Gastrocnemius medialis (tissue), 4 donors: Measurements from ENCODE around the gene RAB22A. TPM values are rescaled to one million over a fixed set of nuclear protein-coding genes. Genes with fewer than 3 reads are reported as not detected.

Source experiments
- ATAC-seq, 2 donors: fragments of 150-250 bp; one replicate each; pipeline ENCODE4 v1.9.1; 2016
- DNase-seq, 2 donors: peaks; one replicate each; pipeline ENCODE4 v3.0.0-alpha.2; 2019
- H3K27ac ChIP-seq, 4 donors: fragments of 200-600 bp; sonication (generic); 1 replicate in 1 of 4; 2 replicates in 3 of 4; pipeline ENCODE4 v1.5.1; 2016 to 2018; ENCODE audit warnings: mild to moderate bottlenecking in 2 of 4, moderate library complexity in 1 of 4
- H3K27me3 ChIP-seq, 3 donors: fragments of 200-600 bp; sonication (generic) in 2 of 3; 1 replicate in 1 of 3; 2 replicates in 2 of 3; pipeline versions ENCODE4 v1.5.1 to v1.6.0; 2016 to 2019; ENCODE audit warnings: mild to moderate bottlenecking in 1 of 3, moderate library complexity in 1 of 3
- H3K36me3 ChIP-seq, 2 donors: fragments of 200-600 bp; sonication (generic) in 1 of 2; one replicate each; pipeline ENCODE4 v1.5.1; 2017 to 2018
- H3K4me1 ChIP-seq, 2 donors: fragments of 200-600 bp; sonication (generic) in 1 of 2; one replicate each; pipeline ENCODE4 v1.5.1; 2016 to 2017; ENCODE audit warnings: mild to moderate bottlenecking in 2 of 2
- H3K4me3 ChIP-seq, 4 donors: fragments of 200-600 bp; sonication (generic) in 3 of 4; 1 replicate in 1 of 4; 2 replicates in 3 of 4; pipeline ENCODE4 v1.5.1; 2016 to 2019; ENCODE audit warnings: mild to moderate bottlenecking in 2 of 4
- H3K9me3 ChIP-seq, 3 donors: fragments of 200-600 bp; sonication (generic) in 2 of 3; 1 replicate in 1 of 3; 2 replicates in 2 of 3; pipeline ENCODE4 v1.5.1; 2016 to 2019
- POLR2A ChIP-seq, 2 donors: fragments of 450-650 bp; IDR thresholded peaks; one replicate each; pipeline ENCODE4 v1.6.1; 2017; ENCODE audit warnings: antibody characterized with exemption in 2 of 2, mild to moderate bottlenecking in 2 of 2, moderate library complexity in 2 of 2
- in situ Hi-C, 4 donors: fragments of 200-750 bp; cut with MboI; loops; one replicate each; pipeline versions ENCODE4 v1.15.0 to v1.8.0; 2017; ENCODE audit warnings: low sequenced_read_pairs in 4 of 4
- intact Hi-C: fragments of 100-400 bp; cut with DNase I; formaldehyde crosslinking; loops from one replicate; pipeline ENCODE4 v1.15.1; 2023; ENCODE audit warnings: low total_unique reads
- total RNA-seq, 4 donors: library from RNA; depleted of rRNA; stranded (reverse); fragments of >200 nt; gene quantifications; one replicate each; pipeline versions ENCODE4 v1.1.0 to v1.2.3, GENCODE V29; 2016
- TF ChIP-seq, protein P1 (sequence below), 5 experiments: fragments of 450-650 bp in 3 of 5; fragments of 200-600 bp in 2 of 5; sonication (generic) in 2 of 5; IDR thresholded peaks in 4 of 5; conservative IDR thresholded peaks in 1 of 5; 1 replicate in 4 of 5; 2 replicates in 1 of 5; pipeline ENCODE4 v1.5.1; 2016 to 2019; ENCODE audit warnings: antibody characterized with exemption in 5 of 5, mild to moderate bottlenecking in 3 of 5, moderate library complexity in 3 of 5

RAB22A gene
- total RNA-seq, 4 donors from 2014 or later, result 8.0 to 10.9 (median 9.3) TPM

DNA sequence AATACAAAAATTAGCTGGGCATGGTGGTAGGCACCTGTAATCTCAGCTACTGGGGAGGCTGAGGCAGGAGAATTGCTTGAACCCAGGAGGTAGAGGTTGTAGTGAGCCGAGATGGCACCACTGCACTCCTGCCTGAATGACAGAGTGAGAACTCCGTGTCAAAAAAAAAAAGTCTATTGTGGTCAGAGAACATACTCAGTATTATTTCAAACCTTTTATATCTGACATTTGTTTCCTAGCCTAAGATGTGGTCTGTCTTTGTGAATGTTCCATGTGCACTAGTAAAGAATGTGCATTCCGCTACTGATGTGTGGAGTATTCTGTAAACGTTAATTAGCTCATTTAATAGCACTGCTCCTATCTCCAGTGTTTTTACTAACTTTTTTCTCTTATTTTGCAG, 11.7 kb downstream of the RAB22A start:
- Histone ChIP-seq H3K36me3 (no peaks in the 10 kb centered on the region), H3K4me3 (no peak overlapping the region), H3K27ac (no peak overlapping the region), H3K9me3 (no peaks in the 10 kb centered on the region), H3K27me3 (no peaks in the 10 kb centered on the region), H3K4me1 (peaks cover 0 to 5% of the 10 kb centered on the region in 2 donors)
- DNase-seq (no peak), ATAC-seq (no peak)
- in situ Hi-C loops (no loop called here), intact Hi-C loops (no loop called here)
- no peak for TF ChIP-seq POLR2A (IDR thresholded peaks at IDR 0.05)

DNA sequence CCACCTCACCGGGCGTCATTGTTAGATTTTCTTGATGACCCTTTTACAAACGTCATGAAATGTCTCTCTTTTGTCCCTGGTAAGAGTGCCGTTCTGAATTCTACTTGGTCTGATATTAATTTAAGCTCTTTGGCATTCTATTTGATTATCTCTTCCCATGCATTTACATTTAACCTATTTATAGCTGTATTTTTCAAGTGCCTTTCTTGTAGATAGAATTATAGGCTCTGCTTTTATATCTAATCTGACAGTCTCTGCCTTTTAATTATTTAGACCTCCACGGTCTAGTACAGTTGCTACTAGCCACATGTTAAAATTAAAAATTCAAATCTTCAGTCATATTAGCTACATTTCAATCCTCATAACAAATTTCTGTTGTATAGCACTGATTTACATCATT, 12.6 kb downstream of the RAB22A start:
- Histone ChIP-seq H3K36me3 (no peaks in the 10 kb centered on the region), H3K27me3 (no peaks in the 10 kb centered on the region), H3K27ac (no peak overlapping the region), H3K9me3 (no peaks in the 10 kb centered on the region), H3K4me3 (no peak overlapping the region), H3K4me1 (peaks cover 1 to 10% of the 10 kb centered on the region in 2 donors)
- no peak for ATAC-seq
- in situ Hi-C loops (no loop called here), intact Hi-C loops (no loop called here)
- DNase-seq, result no peak
- TF ChIP-seq, protein P1, sequence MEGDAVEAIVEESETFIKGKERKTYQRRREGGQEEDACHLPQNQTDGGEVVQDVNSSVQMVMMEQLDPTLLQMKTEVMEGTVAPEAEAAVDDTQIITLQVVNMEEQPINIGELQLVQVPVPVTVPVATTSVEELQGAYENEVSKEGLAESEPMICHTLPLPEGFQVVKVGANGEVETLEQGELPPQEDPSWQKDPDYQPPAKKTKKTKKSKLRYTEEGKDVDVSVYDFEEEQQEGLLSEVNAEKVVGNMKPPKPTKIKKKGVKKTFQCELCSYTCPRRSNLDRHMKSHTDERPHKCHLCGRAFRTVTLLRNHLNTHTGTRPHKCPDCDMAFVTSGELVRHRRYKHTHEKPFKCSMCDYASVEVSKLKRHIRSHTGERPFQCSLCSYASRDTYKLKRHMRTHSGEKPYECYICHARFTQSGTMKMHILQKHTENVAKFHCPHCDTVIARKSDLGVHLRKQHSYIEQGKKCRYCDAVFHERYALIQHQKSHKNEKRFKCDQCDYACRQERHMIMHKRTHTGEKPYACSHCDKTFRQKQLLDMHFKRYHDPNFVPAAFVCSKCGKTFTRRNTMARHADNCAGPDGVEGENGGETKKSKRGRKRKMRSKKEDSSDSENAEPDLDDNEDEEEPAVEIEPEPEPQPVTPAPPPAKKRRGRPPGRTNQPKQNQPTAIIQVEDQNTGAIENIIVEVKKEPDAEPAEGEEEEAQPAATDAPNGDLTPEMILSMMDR (IDR thresholded peaks at IDR 0.05 in 4 of 5, conservative IDR thresholded peaks at IDR 0.05 in 1 of 5), result no peak
- no peak for TF ChIP-seq POLR2A (IDR thresholded peaks at IDR 0.05)

DNA sequence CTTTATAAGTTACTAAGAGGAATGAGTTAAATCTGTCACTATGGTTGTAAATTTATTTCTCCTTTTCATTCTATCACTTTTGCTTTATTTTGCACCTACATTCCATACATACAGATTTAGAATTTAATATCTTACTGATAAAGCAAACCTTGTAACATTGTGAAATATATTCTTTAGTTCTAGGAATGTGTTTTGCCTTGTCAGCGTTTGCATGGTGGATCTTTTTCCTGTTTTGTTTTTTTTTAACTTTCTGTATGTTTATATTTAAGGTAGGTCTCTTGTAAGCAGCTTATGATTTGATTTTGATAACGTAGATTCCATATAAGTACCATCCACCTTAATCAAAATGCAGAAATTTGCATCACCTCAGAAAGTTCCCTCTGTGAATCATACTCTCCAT, 16.4 kb downstream of the RAB22A start:
- Histone ChIP-seq H3K9me3 (no peaks in the 10 kb centered on the region), H3K27me3 (no peaks in the 10 kb centered on the region), H3K4me3 (no peak overlapping the region), H3K27ac (no peak overlapping the region), H3K4me1 (peaks cover 24 to 41% of the 10 kb centered on the region in 2 donors), H3K36me3 (no peaks in the 10 kb centered on the region)
- DNase-seq (no peak), ATAC-seq (no peak)
- intact Hi-C loops (loop anchor here (5.0 kb wide), 1 partner anchor 61 kb away; the partner anchor contains the start of gene VAPB), in situ Hi-C loops (no loop called here)
- TF ChIP-seq POLR2A (IDR thresholded peaks at IDR 0.05), result no peak
- TF ChIP-seq, protein P1 (IDR thresholded peaks at IDR 0.05 in 4 of 5, conservative IDR thresholded peaks at IDR 0.05 in 1 of 5), result no peak

DNA sequence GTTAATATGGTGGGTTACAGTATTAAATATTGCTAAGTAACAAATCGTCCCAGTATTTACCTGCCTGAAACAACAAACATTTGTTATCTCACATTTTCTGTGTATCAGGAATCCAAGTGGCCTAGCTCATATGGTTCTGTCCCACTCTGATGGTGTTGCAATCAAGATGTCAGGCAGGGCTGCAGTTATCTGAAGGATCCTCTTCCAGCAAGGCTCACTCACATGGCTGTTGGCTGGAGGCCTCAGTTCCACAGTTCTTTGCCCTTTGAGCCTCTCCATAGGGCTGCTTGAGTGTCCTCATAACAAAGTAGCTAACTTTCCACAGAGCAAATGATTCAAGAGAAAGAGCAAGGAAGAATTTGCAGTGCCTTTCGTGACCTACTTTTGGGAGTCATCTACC, 17.7 kb downstream of the RAB22A start:
- H3K27ac ChIP-seq, result peak overlapping the region; percentile 8 to 66 (median 40)
- intact Hi-C loops, result loop anchor here (5.0 kb wide), 1 partner anchor 60 kb away; the partner anchor contains the start of gene VAPB
- TF ChIP-seq, protein P1 (IDR thresholded peaks at IDR 0.05 in 4 of 5, conservative IDR thresholded peaks at IDR 0.05 in 1 of 5), result no peak
- TF ChIP-seq POLR2A (IDR thresholded peaks at IDR 0.05), result no peak
- no peaks in the 10 kb centered on the region for H3K36me3 ChIP-seq
- no peaks in the 10 kb centered on the region for H3K9me3 ChIP-seq
- H3K27me3 ChIP-seq, result no peaks in the 10 kb centered on the region
- peak; percentile 70 to 92 for ATAC-seq
- in situ Hi-C loops, result no loop called here
- H3K4me3 ChIP-seq, result no peak overlapping the region
- peak; percentile 32 to 77 for DNase-seq
- H3K4me1 ChIP-seq, result peaks cover 33 to 53% of the 10 kb centered on the region in 2 donors

DNA sequence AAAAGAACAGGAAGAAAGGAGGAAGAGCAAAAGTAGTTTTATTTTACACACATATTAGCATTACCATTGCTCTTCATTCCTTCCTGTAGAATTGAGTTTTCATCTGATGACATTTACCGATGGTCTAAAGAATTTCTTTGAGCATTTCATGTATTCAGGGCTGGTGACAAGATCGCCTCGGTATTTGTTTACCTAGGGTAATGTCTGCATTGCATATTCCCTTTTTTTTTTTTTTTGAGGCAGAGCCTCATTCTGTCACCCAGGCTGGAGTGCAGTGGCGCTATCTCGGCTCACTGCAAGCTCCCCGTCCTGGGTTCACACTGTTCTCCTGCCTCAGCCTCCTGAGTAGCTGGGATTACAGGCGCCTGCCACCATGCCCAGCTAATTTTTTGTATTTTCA, 19.3 kb downstream of the RAB22A start:
- H3K27ac ChIP-seq, result peak overlapping the region in 1 of 4 donors; percentile 66
- in situ Hi-C loops, result no loop called here
- H3K9me3 ChIP-seq, result no peaks in the 10 kb centered on the region
- DNase-seq, result no peak
- no peaks in the 10 kb centered on the region for H3K36me3 ChIP-seq
- no peaks in the 10 kb centered on the region for H3K27me3 ChIP-seq
- intact Hi-C loops, result loop anchor here (5.0 kb wide), 1 partner anchor 58 kb away; the partner anchor contains the start of gene VAPB
- H3K4me3 ChIP-seq, result no peak overlapping the region
- no peak for TF ChIP-seq POLR2A (IDR thresholded peaks at IDR 0.05)
- TF ChIP-seq, protein P1 (IDR thresholded peaks at IDR 0.05 in 4 of 5, conservative IDR thresholded peaks at IDR 0.05 in 1 of 5), result no peak
- ATAC-seq, result no peak
- peaks cover 33 to 54% of the 10 kb centered on the region in 2 donors for H3K4me1 ChIP-seq
